Activated CD4-positive, alpha-beta memory T cell treated with anti-CD3 and anti-CD28 coated beads, Interleukin-2, amount 10 ng/mL, durations not matched to agents 7 days and 5 days (primary cell): ENCODE measurements around the gene CFAP410. TPM values are rescaled to one million over a fixed set of nuclear protein-coding genes. Genes with fewer than 3 reads are reported as not detected.

Experiments
- CTCF ChIA-PET: fragments of 350-600 bp; sonication (Branson Sonifier 250); formaldehyde crosslinking; loops from one replicate; lab custom pipeline; 2021; ENCODE audit warnings: antibody characterized with exemption, inconsistent platforms; lab: Charles Lee
- POLR2A ChIA-PET: fragments of 350-600 bp; sonication (Branson Sonifier 250); formaldehyde crosslinking; loops from one replicate; lab custom pipeline; 2021; ENCODE audit warnings: antibody characterized with exemption; lab: Charles Lee
- DNase-seq: peaks from one replicate; pipeline ENCODE4 v3.0.0-alpha.2; 2020
- H3K27ac Mint-ChIP-seq: one replicate; pipeline ENCODE4 v1.8.0; 2021; ENCODE audit warnings: mild to moderate bottlenecking, mixed read lengths
- H3K27me3 Mint-ChIP-seq: one replicate; pipeline ENCODE4 v1.8.0; 2021; ENCODE audit warnings: mixed read lengths
- H3K36me3 Mint-ChIP-seq: one replicate; pipeline ENCODE4 v1.8.0; 2021; ENCODE audit warnings: low read depth, mixed read lengths
- H3K4me1 Mint-ChIP-seq: one replicate; pipeline ENCODE4 v1.8.0; 2021; ENCODE audit warnings: mixed read lengths
- H3K4me3 Mint-ChIP-seq: one replicate; pipeline ENCODE4 v1.8.0; 2021; ENCODE audit warnings: mild to moderate bottlenecking, mixed read lengths
- H3K9me3 Mint-ChIP-seq: one replicate; pipeline ENCODE4 v1.8.0; 2021; ENCODE audit warnings: mixed read lengths
- total RNA-seq, 2 experiments: library from RNA; stranded (reverse); gene quantifications; one replicate each; pipeline ENCODE4 v1.2.3, GENCODE V29; 2021

CFAP410 gene
- total RNA-seq, 2 experiments from 2014 or later = 14.2 to 15.5 TPM

DNA sequence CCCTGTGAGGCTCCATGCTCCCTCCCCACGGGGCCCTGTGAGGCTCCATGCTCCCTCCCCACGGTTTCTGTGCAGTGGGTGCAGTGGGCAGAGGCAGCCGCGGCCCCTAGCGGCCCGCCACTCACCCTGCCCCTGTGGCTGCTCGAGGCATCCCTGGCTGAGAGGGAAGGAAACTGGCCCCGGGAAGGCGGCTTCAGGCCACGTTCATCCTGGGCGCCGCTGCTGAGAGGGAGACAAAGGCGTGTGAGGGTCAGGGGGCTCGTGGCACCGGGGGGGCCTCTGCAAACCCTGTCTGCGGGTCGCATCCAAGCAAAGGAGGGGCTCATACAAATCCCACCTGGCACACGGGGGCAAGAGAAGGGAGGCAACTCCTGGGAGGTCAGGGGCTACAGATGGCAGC is 8.5 kb downstream of the CFAP410 start:
- Mint-ChIP-seq H3K4me1 (no peaks in the 10 kb centered on the region), H3K36me3 (peaks cover 6% of the 10 kb centered on the region), H3K27me3 (no peaks in the 10 kb centered on the region), H3K27ac (no peak overlapping the region), H3K9me3 (no peaks in the 10 kb centered on the region), H3K4me3 (no peak overlapping the region)
- ChIA-PET POLR2A (interaction anchor here (1.4 kb wide), 3 partner anchors 10 to 12 kb away, joined by 3 to 4 read pairs (median 3); no protein-coding TSS in a partner anchor), CTCF (no interaction called here)
- no peak for DNase-seq

DNA sequence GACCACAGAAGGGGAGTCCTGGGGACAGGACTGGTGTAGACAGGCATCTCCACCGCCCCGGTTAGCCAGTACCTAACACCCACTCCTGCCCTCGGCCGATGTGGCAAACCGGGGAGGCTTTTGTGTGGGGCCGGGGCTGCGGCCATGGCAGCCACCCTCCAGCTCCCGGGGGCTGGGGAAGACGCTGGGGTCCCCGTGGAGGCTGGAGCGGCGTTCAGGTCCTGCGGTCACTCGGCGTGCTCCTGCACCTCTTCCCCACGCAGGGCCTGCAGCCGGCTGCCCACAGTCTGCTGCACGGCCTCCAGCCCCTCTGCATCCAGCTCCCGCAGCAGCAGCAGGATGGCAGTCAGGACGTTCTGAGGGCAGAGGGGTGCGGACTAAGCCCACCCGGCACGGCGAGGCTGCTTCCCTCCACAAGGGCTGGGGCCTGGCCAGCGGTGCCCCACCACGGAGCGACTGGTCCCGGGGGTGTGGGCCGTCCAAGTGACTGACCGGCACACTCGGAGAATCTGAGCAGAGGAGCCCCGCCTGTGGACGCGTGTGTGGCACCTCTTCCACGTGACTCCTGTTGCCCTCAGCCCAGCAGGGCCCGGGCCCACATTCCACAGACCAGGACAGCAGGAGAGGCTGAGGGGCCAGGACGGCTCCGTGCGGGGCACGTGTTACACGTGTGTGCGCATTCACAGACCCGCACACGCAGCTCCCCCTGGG is 9.1 kb downstream of the CFAP410 start:
- POLR2A ChIA-PET = interaction anchor here (1.1 to 1.4 kb wide), 3 partner anchors 10 to 15 kb away, joined by 3 to 4 read pairs (median 4); no protein-coding TSS in a partner anchor
- H3K27me3 Mint-ChIP-seq = no peaks in the 10 kb centered on the region
- H3K36me3 Mint-ChIP-seq = peaks cover 9% of the 10 kb centered on the region
- CTCF ChIA-PET = no interaction called here
- H3K9me3 Mint-ChIP-seq = no peaks in the 10 kb centered on the region
- H3K4me1 Mint-ChIP-seq = no peaks in the 10 kb centered on the region
- no peak overlapping the region for H3K4me3 Mint-ChIP-seq
- H3K27ac Mint-ChIP-seq = no peak overlapping the region
- DNase-seq = no peak

GRCh38 chr21:44329086-44329889 is 9.9 kb downstream of the CFAP410 start:
- POLR2A ChIA-PET = interaction anchor here (1.1 to 1.4 kb wide), 2 partner anchors 11 to 14 kb away, joined by 3 to 4 read pairs; no protein-coding TSS in a partner anchor
- Mint-ChIP-seq H3K36me3 (peaks cover 9% of the 10 kb centered on the region), H3K27ac (no peak overlapping the region), H3K4me3 (no peak overlapping the region), H3K9me3 (no peaks in the 10 kb centered on the region), H3K4me1 (no peaks in the 10 kb centered on the region), H3K27me3 (no peaks in the 10 kb centered on the region)
- no peak for DNase-seq
- CTCF ChIA-PET = no interaction called here

GRCh38 chr21:44328242-44328895 is 10.8 kb downstream of the CFAP410 start:
- Mint-ChIP-seq H3K27ac (no peak overlapping the region), H3K4me3 (no peak overlapping the region), H3K9me3 (no peaks in the 10 kb centered on the region), H3K27me3 (no peaks in the 10 kb centered on the region), H3K4me1 (no peaks in the 10 kb centered on the region), H3K36me3 (peaks cover 9% of the 10 kb centered on the region)
- CTCF ChIA-PET = no interaction called here
- no peak for DNase-seq
- POLR2A ChIA-PET = interaction anchor here (1.0 kb wide), 1 partner anchor 10 kb away, joined by 3 read pairs; no protein-coding TSS in a partner anchor

DNA sequence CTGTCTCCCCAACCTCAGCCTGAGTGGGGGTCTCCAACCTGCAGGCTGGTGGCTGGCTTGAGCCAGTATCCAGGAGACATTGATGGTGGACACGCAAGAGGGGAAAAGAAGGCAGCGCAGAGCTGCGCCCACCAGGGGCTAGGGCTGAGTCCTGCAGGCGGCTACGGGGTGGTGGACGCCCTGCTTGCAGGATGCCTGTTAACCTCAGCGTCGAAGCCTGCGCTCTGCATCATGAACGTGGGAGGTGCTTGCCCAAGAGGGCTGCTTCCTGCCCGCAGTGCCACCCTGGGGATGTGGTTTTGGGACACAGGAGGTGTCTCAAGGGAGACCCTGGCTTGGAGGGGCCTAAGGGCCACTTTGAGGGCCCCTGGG is 11.6 kb downstream of the CFAP410 start:
- no peak overlapping the region for H3K4me3 Mint-ChIP-seq
- peaks cover 16% of the 10 kb centered on the region for H3K36me3 Mint-ChIP-seq
- ChIA-PET CTCF (no interaction called here), POLR2A (interaction anchor here (1.0 kb wide), 1 partner anchor 11 kb away, joined by 3 read pairs; no protein-coding TSS in a partner anchor)
- no peak for DNase-seq
- H3K4me1 Mint-ChIP-seq = no peaks in the 10 kb centered on the region
- H3K27ac Mint-ChIP-seq = no peak overlapping the region
- no peaks in the 10 kb centered on the region for H3K9me3 Mint-ChIP-seq
- no peaks in the 10 kb centered on the region for H3K27me3 Mint-ChIP-seq

GRCh38 chr21:44326716-44327602 is 12.2 kb downstream of the CFAP410 start:
- ChIA-PET POLR2A (no interaction called here), CTCF (no interaction called here)
- H3K27ac Mint-ChIP-seq = no peak overlapping the region

GRCh38 chr21:44326272-44326647 is 12.9 kb downstream of the CFAP410 start:
- no peaks in the 10 kb centered on the region for H3K27me3 Mint-ChIP-seq
- no peak for DNase-seq
- no peaks in the 10 kb centered on the region for H3K4me1 Mint-ChIP-seq
- ChIA-PET POLR2A (interaction anchor here (1.0 kb wide), 1 partner anchor 8 kb away, joined by 3 read pairs; no protein-coding TSS in a partner anchor), CTCF (no interaction called here)
- no peaks in the 10 kb centered on the region for H3K9me3 Mint-ChIP-seq
- no peak overlapping the region for H3K4me3 Mint-ChIP-seq
- no peak overlapping the region for H3K27ac Mint-ChIP-seq
- peaks cover 17% of the 10 kb centered on the region for H3K36me3 Mint-ChIP-seq

More at GRCh38 chr21:44326716-44327602, 12.2 kb downstream of the CFAP410 start:
- H3K9me3 Mint-ChIP-seq = no peaks in the 10 kb centered on the region
- H3K27me3 Mint-ChIP-seq = no peaks in the 10 kb centered on the region
- no peak for DNase-seq
- no peak overlapping the region for H3K4me3 Mint-ChIP-seq
- peaks cover 15% of the 10 kb centered on the region for H3K36me3 Mint-ChIP-seq
- H3K4me1 Mint-ChIP-seq = no peaks in the 10 kb centered on the region

DNA sequence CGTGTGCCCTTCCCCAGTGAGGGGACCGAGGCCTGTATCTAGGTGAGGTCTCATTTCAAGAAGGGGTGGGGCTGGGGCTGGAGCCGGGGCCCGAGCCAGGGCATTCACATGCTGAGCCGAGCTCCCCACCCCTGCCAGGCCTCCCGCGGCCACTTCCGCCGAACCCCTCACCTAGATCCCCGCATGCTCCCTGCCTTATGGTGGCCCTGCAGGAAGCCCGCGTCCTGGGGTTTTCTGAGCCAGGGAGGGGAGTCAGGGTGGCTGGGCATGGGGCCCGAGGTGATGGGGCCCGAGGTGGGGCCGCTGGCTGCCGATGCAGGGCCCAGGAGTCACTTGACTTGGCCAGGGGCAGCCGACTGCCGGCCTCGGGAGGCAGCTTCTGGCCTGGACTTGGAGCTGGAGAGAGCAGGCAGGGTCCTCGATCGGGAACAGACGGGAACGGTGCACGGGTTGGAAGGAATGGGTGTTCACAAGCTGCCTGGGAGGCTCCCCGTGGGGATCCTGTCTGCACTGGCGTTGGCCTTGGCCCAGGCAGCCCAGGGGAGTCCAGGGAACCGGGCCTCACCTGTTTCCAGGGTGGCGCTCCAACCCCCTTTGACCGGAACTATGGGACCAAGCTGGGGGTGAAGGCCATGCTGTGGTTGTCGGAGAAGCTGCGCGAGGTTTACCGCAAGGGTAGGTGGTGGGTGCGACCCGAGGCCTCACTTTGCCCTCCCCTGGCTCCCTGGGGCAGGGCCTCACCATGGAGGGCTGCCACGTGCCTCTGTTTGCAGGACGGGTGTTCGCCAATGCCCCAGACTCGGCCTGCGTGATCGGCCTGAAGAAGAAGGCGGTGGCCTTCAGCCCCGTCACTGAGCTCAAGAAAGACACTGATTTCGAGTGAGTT is 13.6 kb downstream of the CFAP410 start:
- ChIA-PET POLR2A (interaction anchor here (1.0 kb wide), 1 partner anchor 9 kb away, joined by 3 read pairs; no protein-coding TSS in a partner anchor), CTCF (no interaction called here)
- Mint-ChIP-seq H3K36me3 (peaks cover 17% of the 10 kb centered on the region), H3K9me3 (no peaks in the 10 kb centered on the region), H3K4me1 (no peaks in the 10 kb centered on the region), H3K27me3 (no peaks in the 10 kb centered on the region), H3K4me3 (no peak overlapping the region), H3K27ac (no peak overlapping the region)
- DNase-seq = no peak

DNA sequence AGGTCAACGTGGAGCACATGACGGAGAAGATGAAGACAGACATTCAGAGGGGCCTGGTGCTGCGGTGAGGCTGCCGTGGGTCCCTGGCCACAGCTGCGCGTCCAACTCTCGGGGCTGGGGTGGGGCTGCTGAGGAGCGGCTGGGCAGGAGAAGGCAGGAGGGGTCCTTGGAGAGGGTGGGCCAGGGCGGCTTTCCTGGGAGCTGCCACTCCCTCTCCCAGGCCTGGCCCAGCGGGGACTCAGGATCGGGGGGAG is 14.4 kb downstream of the CFAP410 start:
- no peak overlapping the region for H3K27ac Mint-ChIP-seq
- H3K4me3 Mint-ChIP-seq = no peak overlapping the region
- H3K27me3 Mint-ChIP-seq = no peaks in the 10 kb centered on the region
- H3K9me3 Mint-ChIP-seq = no peaks in the 10 kb centered on the region
- no peak for DNase-seq
- ChIA-PET POLR2A (interaction anchor here (1.4 kb wide), 1 partner anchor 8 kb away, joined by 3 read pairs; no protein-coding TSS in a partner anchor), CTCF (no interaction called here)
- H3K4me1 Mint-ChIP-seq = no peaks in the 10 kb centered on the region
- peaks cover 17% of the 10 kb centered on the region for H3K36me3 Mint-ChIP-seq

GRCh38 chr21:44324106-44324853 is 14.9 kb downstream of the CFAP410 start:
- Mint-ChIP-seq H3K27me3 (no peaks in the 10 kb centered on the region), H3K4me3 (no peak overlapping the region), H3K4me1 (no peaks in the 10 kb centered on the region), H3K36me3 (peaks cover 20% of the 10 kb centered on the region), H3K27ac (no peak overlapping the region), H3K9me3 (no peaks in the 10 kb centered on the region)
- POLR2A ChIA-PET = interaction anchor here (1.4 kb wide), 1 partner anchor 9 kb away, joined by 3 read pairs; no protein-coding TSS in a partner anchor
- CTCF ChIA-PET = no interaction called here
- DNase-seq = no peak

GRCh38 chr21:44323591-44323990 is 15.6 kb downstream of the CFAP410 start:
- Mint-ChIP-seq H3K27ac (no peak overlapping the region), H3K36me3 (peaks cover 21% of the 10 kb centered on the region), H3K4me1 (no peaks in the 10 kb centered on the region), H3K4me3 (no peak overlapping the region), H3K9me3 (no peaks in the 10 kb centered on the region), H3K27me3 (no peaks in the 10 kb centered on the region)
- no peak for DNase-seq
- POLR2A ChIA-PET = interaction anchor here (1.4 kb wide), 1 partner anchor 10 kb away, joined by 3 read pairs; no protein-coding TSS in a partner anchor
- CTCF ChIA-PET = no interaction called here
